ENCODE measurements around the gene ARID1B. TPM values are rescaled to one million over a fixed set of nuclear protein-coding genes. Genes with fewer than 3 reads are reported as not detected.

Gene ARID1B
- total RNA-seq, 1 experiment from 2014 or later: 63.9 TPM

DNA sequence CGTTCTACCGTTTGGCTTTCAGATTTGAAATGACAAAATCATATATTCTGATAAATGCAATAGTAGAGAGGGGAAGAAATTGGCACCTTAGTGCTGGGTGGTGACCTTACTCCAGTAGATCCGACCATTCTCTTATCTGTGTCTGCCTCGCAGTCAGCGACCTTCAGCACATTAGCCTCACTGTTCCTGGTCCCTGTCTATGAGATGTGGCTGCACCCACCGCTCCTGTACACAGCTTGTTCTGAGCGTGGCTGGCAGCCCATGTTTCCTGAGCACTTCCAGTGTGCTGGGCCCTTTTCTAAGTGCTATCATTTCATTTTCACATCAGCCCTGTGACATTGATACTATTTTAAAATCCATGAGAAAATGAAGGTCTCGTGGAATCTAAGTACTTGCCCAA is 408.0 kb downstream of the ARID1B start:
- TF ChIP-seq, protein P1, sequence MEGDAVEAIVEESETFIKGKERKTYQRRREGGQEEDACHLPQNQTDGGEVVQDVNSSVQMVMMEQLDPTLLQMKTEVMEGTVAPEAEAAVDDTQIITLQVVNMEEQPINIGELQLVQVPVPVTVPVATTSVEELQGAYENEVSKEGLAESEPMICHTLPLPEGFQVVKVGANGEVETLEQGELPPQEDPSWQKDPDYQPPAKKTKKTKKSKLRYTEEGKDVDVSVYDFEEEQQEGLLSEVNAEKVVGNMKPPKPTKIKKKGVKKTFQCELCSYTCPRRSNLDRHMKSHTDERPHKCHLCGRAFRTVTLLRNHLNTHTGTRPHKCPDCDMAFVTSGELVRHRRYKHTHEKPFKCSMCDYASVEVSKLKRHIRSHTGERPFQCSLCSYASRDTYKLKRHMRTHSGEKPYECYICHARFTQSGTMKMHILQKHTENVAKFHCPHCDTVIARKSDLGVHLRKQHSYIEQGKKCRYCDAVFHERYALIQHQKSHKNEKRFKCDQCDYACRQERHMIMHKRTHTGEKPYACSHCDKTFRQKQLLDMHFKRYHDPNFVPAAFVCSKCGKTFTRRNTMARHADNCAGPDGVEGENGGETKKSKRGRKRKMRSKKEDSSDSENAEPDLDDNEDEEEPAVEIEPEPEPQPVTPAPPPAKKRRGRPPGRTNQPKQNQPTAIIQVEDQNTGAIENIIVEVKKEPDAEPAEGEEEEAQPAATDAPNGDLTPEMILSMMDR (IDR thresholded peaks at IDR 0.05; ENCODE audit: unreplicated experiment): no peak
- intact Hi-C loops (cut with micrococcal nuclease): loop anchor here (10.0 kb wide), 1 partner anchor 230 kb away; no protein-coding TSS in a partner anchor
- POLR2A ChIA-PET: interaction anchor here (0.6 to 1.5 kb wide), 2 partner anchors 11 to 151 kb away, joined by 3 to 4 read pairs; no protein-coding TSS in a partner anchor
- CTCF ChIA-PET: interaction anchor here (0.6 to 2.7 kb wide), 8 partner anchors 9 to 1963 kb away, joined by 3 to 10 read pairs (median 4); no protein-coding TSS in a partner anchor
- Mint-ChIP-seq H3K36me3 (ENCODE audit: insufficient read depth, unreplicated experiment) (peaks cover 54% of the 10 kb centered on the region), H3K27ac (ENCODE audit: low read depth, unreplicated experiment) (no peak overlapping the region), H3K4me3 (ENCODE audit: unreplicated experiment) (no peak overlapping the region), H3K4me1 (ENCODE audit: insufficient read depth, unreplicated experiment) (peaks cover 14% of the 10 kb centered on the region), H3K27me3 (ENCODE audit: insufficient read depth, unreplicated experiment) (no peaks in the 10 kb centered on the region), H3K9me3 (ENCODE audit: unreplicated experiment) (no peaks in the 10 kb centered on the region)
- no peak for DNase-seq (ENCODE audit: unreplicated experiment)
- BruUV-seq (replicated peaks): no TSS peak

DNA sequence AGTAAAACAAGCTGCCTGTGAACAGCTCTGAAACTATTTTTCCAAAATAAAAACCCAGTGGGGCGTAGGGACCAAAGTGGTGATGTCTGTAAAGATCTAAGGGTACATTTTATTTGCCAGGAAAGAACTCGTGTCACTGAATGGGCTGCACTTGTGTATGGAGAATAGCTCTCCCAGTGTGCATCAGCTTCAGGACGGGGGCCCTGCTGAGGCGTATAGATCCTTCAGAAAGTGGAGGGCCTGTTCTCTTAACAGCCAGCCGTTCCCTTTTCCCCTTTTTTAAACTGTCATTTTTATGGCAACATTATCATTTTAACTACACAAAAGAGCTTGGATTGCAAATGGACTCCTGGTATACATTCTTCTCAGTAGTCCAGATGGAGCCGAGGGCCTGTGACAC is 408.8 kb downstream of the ARID1B start:
- H3K4me3 Mint-ChIP-seq (ENCODE audit: unreplicated experiment): no peak overlapping the region
- ChIA-PET POLR2A (no interaction called here), CTCF (interaction anchor here (0.9 to 2.4 kb wide), 2 partner anchors 12 to 24 kb away, joined by 3 to 4 read pairs; no protein-coding TSS in a partner anchor)
- BruUV-seq (replicated peaks): no TSS peak
- intact Hi-C loops (cut with micrococcal nuclease): loop anchor here (10.0 kb wide), 1 partner anchor 231 kb away; no protein-coding TSS in a partner anchor
- no peaks in the 10 kb centered on the region for H3K9me3 Mint-ChIP-seq (ENCODE audit: unreplicated experiment)
- no peaks in the 10 kb centered on the region for H3K27me3 Mint-ChIP-seq (ENCODE audit: insufficient read depth, unreplicated experiment)
- TF ChIP-seq, protein P1 (IDR thresholded peaks at IDR 0.05; ENCODE audit: unreplicated experiment): no peak
- no peak for DNase-seq (ENCODE audit: unreplicated experiment)
- H3K36me3 Mint-ChIP-seq (ENCODE audit: insufficient read depth, unreplicated experiment): peaks cover 62% of the 10 kb centered on the region
- no peak overlapping the region for H3K27ac Mint-ChIP-seq (ENCODE audit: low read depth, unreplicated experiment)
- peaks cover 13% of the 10 kb centered on the region for H3K4me1 Mint-ChIP-seq (ENCODE audit: insufficient read depth, unreplicated experiment)

DNA sequence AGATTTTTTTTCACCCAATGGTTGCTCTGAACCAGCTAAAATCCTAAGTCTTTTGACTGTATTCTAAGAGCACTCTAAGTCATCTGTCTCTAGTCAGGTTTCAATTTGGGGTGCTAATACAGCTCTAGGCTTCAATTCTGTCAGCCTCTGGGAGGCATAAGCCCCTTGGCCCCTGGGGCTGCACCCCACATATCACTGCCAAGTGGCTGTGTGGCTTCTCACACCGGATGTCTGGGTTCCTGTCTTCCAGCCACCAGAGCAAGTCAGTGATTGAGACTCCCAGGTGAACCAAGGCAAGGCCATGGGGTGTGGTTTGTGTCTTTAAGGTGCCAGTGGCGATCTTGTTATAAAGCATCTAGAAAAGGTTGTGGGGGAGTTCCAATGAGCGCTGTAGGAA is 409.6 kb downstream of the ARID1B start:
- ChIA-PET CTCF (interaction anchor here (0.5 to 2.4 kb wide), 6 partner anchors 11 to 510 kb away, joined by 3 to 4 read pairs (median 3); no protein-coding TSS in a partner anchor), POLR2A (interaction anchor here (0.6 to 0.8 kb wide), 2 partner anchors 140 to 165 kb away, joined by 3 to 5 read pairs; no protein-coding TSS in a partner anchor)
- Mint-ChIP-seq H3K4me1 (ENCODE audit: insufficient read depth, unreplicated experiment) (peaks cover 5% of the 10 kb centered on the region), H3K4me3 (ENCODE audit: unreplicated experiment) (no peak overlapping the region), H3K9me3 (ENCODE audit: unreplicated experiment) (no peaks in the 10 kb centered on the region), H3K27me3 (ENCODE audit: insufficient read depth, unreplicated experiment) (no peaks in the 10 kb centered on the region), H3K36me3 (ENCODE audit: insufficient read depth, unreplicated experiment) (peaks cover 64% of the 10 kb centered on the region), H3K27ac (ENCODE audit: low read depth, unreplicated experiment) (no peak overlapping the region)
- TF ChIP-seq, protein P1 (IDR thresholded peaks at IDR 0.05; ENCODE audit: unreplicated experiment): no peak
- intact Hi-C loops (cut with micrococcal nuclease): loop anchor here (10.0 kb wide), 1 partner anchor 232 kb away; no protein-coding TSS in a partner anchor
- BruUV-seq (replicated peaks): no TSS peak
- no peak for DNase-seq (ENCODE audit: unreplicated experiment)

DNA sequence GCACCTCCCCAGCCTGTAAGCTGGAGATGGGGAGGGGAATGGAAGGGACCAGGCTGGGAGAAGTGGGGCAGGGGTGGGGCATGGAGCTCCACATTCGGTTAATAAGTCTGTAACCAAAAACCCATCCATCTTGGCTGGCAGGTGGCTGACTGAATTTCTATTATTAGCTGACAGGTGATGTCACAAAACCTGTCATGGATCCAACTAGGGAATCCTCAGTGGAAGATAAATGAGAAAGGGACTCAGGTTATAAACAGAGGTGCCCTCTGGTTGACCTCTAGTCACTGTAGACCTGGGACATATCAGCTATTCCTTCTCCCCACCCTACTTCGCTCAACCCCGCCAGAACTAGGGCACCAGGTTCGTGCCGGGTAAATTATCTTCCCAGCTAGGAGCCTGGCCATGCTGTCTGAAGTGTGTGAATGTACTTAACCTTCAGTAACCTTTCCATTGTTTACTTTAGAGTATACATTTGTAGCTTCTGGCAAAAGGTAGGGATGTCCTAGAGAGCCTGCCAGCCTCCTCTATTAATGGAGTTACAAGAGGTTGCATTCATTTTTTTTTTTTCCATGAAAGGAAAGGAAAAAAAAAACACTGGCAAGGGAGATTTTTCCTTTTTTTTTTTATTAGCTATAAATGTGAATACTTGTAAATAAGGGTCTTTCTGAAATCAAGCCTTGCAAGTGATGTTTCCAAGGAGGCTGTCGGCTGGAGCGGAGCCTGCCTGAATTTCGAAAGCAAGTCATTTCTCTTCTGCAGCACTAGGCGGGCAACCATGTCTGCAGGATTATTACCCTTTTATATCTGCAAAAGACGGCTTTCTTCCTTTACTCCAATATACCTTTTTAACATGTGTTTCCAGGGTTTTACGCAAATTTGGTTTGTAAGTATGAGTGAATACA is 410.3 kb downstream of the ARID1B start:
- peak; percentile 11 for DNase-seq (ENCODE audit: unreplicated experiment)
- peaks cover 4% of the 10 kb centered on the region for H3K4me1 Mint-ChIP-seq (ENCODE audit: insufficient read depth, unreplicated experiment)
- no TSS peak for BruUV-seq (replicated peaks)
- no peak overlapping the region for H3K4me3 Mint-ChIP-seq (ENCODE audit: unreplicated experiment)
- TF ChIP-seq, protein P1 (IDR thresholded peaks at IDR 0.05; ENCODE audit: unreplicated experiment): no peak
- H3K27ac Mint-ChIP-seq (ENCODE audit: low read depth, unreplicated experiment): no peak overlapping the region
- ChIA-PET CTCF (interaction anchor here (0.5 to 2.4 kb wide), 7 partner anchors 11 to 870 kb away, joined by 3 to 4 read pairs (median 3); no protein-coding TSS in a partner anchor), POLR2A (interaction anchor here (0.6 to 1.4 kb wide), 3 partner anchors 11 to 166 kb away, joined by 3 to 5 read pairs (median 3); no protein-coding TSS in a partner anchor)
- H3K9me3 Mint-ChIP-seq (ENCODE audit: unreplicated experiment): no peaks in the 10 kb centered on the region
- intact Hi-C loops (cut with micrococcal nuclease): loop anchor here (10.0 kb wide), 1 partner anchor 233 kb away; no protein-coding TSS in a partner anchor
- no peaks in the 10 kb centered on the region for H3K27me3 Mint-ChIP-seq (ENCODE audit: insufficient read depth, unreplicated experiment)
- H3K36me3 Mint-ChIP-seq (ENCODE audit: insufficient read depth, unreplicated experiment): peaks cover 64% of the 10 kb centered on the region

Measured in MCF 10A (cell line).